Cardiac fibroblast (primary cell): ENCODE results near the gene TCOF1.
A peak's percentile ranks its signal among the peaks of the same experiment; 100 is the strongest.

ENCODE experiments used
- DNase-seq, 2 donors: peaks; one replicate each; pipeline versions ENCODE4 v3.0.0 to v3.0.0-alpha.2; 2010; ENCODE audit warnings: low read depth in 2 of 2
- H3K4me3 ChIP-seq, 2 donors: replicated peaks in 1 of 2; 1 replicate in 1 of 2; 2 replicates in 1 of 2; pipeline ENCODE4 v1.5.1; 2011; ENCODE audit warnings: low read depth in 2 of 2, low read length in 2 of 2, mild to moderate bottlenecking in 2 of 2, moderate library complexity in 1 of 2
- CTCF ChIP-seq: IDR thresholded peaks from one replicate; pipeline ENCODE4 v1.5.1; 2011; ENCODE audit warnings: low read depth, mild to moderate bottlenecking, low read length, inconsistent platforms

TCOF1 gene

GRCh38 chr5:150353032-150353675 lies 4.3 kb upstream of the TCOF1 start:
- no peak overlapping the region for H3K4me3 ChIP-seq
- peak; percentile 1 for TF ChIP-seq CTCF
- no peak for DNase-seq

GRCh38 chr5:150355791-150356190 lies 1.7 kb upstream of the TCOF1 start:
- no peak for TF ChIP-seq CTCF
- no peak overlapping the region for H3K4me3 ChIP-seq
- DNase-seq = no peak

GRCh38 chr5:150356575-150357294 lies 762 bp upstream of the TCOF1 start:
- TF ChIP-seq CTCF = no peak
- H3K4me3 ChIP-seq = peak overlapping the region; percentile 11 to 25
- DNase-seq = no peak

GRCh38 chr5:150358261-150359095 lies 981 bp downstream of the TCOF1 start:
- no peak for DNase-seq
- no peak for TF ChIP-seq CTCF
- peak overlapping the region; percentile 78 to 83 for H3K4me3 ChIP-seq

- no peak for TF ChIP-seq CTCF
- no peak for DNase-seq
- no peak overlapping the region for H3K4me3 ChIP-seq
These were observed 3.8 kb downstream of the TCOF1 start for GRCh38 chr5:150361301-150361700.

- no peak overlapping the region for H3K4me3 ChIP-seq
- no peak for DNase-seq
- no peak for TF ChIP-seq CTCF
These were observed 5.7 kb downstream of the TCOF1 start for GRCh38 chr5:150363185-150363584.
